Measurements from ENCODE around the gene OTUD5. TPM values are rescaled to one million over a fixed set of nuclear protein-coding genes. Genes with fewer than 3 reads are reported as not detected.

Gene OTUD5
- total and polyA plus RNA-seq, 7 donors, result 22.4 to 41.4 (median 35.3) TPM

- WGBS, 2 donors, result 70 to 95% methylated on average over 2 of the region's 2 CpGs
- TF ChIP-seq CTCF (IDR thresholded peaks at IDR 0.05) (no peak), POLR2A (IDR thresholded peaks at IDR 0.05) (no peak), EP300 (IDR thresholded peaks at IDR 0.05) (no peak), POLR2AphosphoS5 (IDR thresholded peaks at IDR 0.05) (no peak)
- DNase-seq, result no peak
- H3K27ac ChIP-seq, result no peak overlapping the region
- no peaks in the 10 kb centered on the region for H3K9me3 ChIP-seq
- H3K36me3 ChIP-seq, result peaks cover 0 to 34% (median 6%) of the 10 kb centered on the region in 4 donors
- H3K4me3 ChIP-seq, result no peak overlapping the region
- no peaks in the 10 kb centered on the region for H3K27me3 ChIP-seq
- intact Hi-C loops (cut with DNase I), result no loop called here
- peaks cover 0 to 13% (median 3%) of the 10 kb centered on the region in 4 donors for H3K4me1 ChIP-seq
These were observed 23.6 kb downstream of the OTUD5 start for GRCh38 chrX:48933757-48934156.

GRCh38 chrX:48927736-48928382 lies 29.5 kb downstream of the OTUD5 start:
- TF ChIP-seq POLR2A (IDR thresholded peaks at IDR 0.05) (no peak), CTCF (IDR thresholded peaks at IDR 0.05) (no peak), EP300 (IDR thresholded peaks at IDR 0.05) (no peak), POLR2AphosphoS5 (IDR thresholded peaks at IDR 0.05) (no peak)
- 74 to 79% methylated on average over 2 of the region's 2 CpGs for WGBS, 2 donors
- Histone ChIP-seq H3K36me3 (peaks cover 0 to 47% (median 7%) of the 10 kb centered on the region in 4 donors), H3K4me3 (no peak overlapping the region), H3K27me3 (no peaks in the 10 kb centered on the region), H3K9me3 (no peaks in the 10 kb centered on the region), H3K4me1 (no peaks in the 10 kb centered on the region), H3K27ac (no peak overlapping the region)
- no peak for DNase-seq
- intact Hi-C loops (cut with DNase I), result no loop called here

- Histone ChIP-seq H3K4me1 (no peaks in the 10 kb centered on the region), H3K9me3 (no peaks in the 10 kb centered on the region), H3K27ac (no peak overlapping the region), H3K27me3 (no peaks in the 10 kb centered on the region), H3K36me3 (peaks cover 0 to 47% (median 9%) of the 10 kb centered on the region in 4 donors), H3K4me3 (no peak overlapping the region)
- no peak for DNase-seq
- intact Hi-C loops (cut with DNase I), result no loop called here
- TF ChIP-seq CTCF (IDR thresholded peaks at IDR 0.05), result no peak
- TF ChIP-seq POLR2A (IDR thresholded peaks at IDR 0.05), result no peak
- no peak for TF ChIP-seq EP300 (IDR thresholded peaks at IDR 0.05)
- TF ChIP-seq POLR2AphosphoS5 (IDR thresholded peaks at IDR 0.05), result no peak
- 94 to 96% methylated on average over 5 of the region's 5 CpGs for WGBS, 2 donors
These were observed 30.3 kb downstream of the OTUD5 start for GRCh38 chrX:48927123-48927522.

GRCh38 chrX:48924270-48924669 lies 33.1 kb downstream of the OTUD5 start:
- no peak for DNase-seq
- H3K27me3 ChIP-seq, result no peaks in the 10 kb centered on the region
- TF ChIP-seq POLR2A (IDR thresholded peaks at IDR 0.05) (no peak), POLR2AphosphoS5 (IDR thresholded peaks at IDR 0.05) (no peak), EP300 (IDR thresholded peaks at IDR 0.05) (no peak), CTCF (IDR thresholded peaks at IDR 0.05) (no peak)
- intact Hi-C loops (cut with DNase I), result no loop called here
- H3K27ac ChIP-seq, result no peak overlapping the region
- no peak overlapping the region for H3K4me3 ChIP-seq
- WGBS, 2 donors, result 80 to 91% methylated on average over 5 of the region's 5 CpGs
- peaks cover 0 to 6% (median 2%) of the 10 kb centered on the region in 4 donors for H3K4me1 ChIP-seq
- peaks cover 0 to 41% (median 9%) of the 10 kb centered on the region in 4 donors for H3K36me3 ChIP-seq
- H3K9me3 ChIP-seq, result no peaks in the 10 kb centered on the region

- no peak for DNase-seq
- intact Hi-C loops (cut with DNase I), result no loop called here
- no peak overlapping the region for H3K27ac ChIP-seq
- peaks cover 0 to 7% (median 2%) of the 10 kb centered on the region in 4 donors for H3K4me1 ChIP-seq
- H3K27me3 ChIP-seq, result no peaks in the 10 kb centered on the region
- H3K4me3 ChIP-seq, result no peak overlapping the region
- H3K9me3 ChIP-seq, result no peaks in the 10 kb centered on the region
- WGBS, 2 donors, result 95 to 96% methylated on average over 13 of the region's 13 CpGs
- TF ChIP-seq CTCF (IDR thresholded peaks at IDR 0.05) (no peak), POLR2A (IDR thresholded peaks at IDR 0.05) (no peak), POLR2AphosphoS5 (IDR thresholded peaks at IDR 0.05) (no peak), EP300 (IDR thresholded peaks at IDR 0.05) (no peak)
- peaks cover 0 to 40% (median 9%) of the 10 kb centered on the region in 4 donors for H3K36me3 ChIP-seq
These were observed 33.6 kb downstream of the OTUD5 start for GRCh38 chrX:48923771-48924170.
